Ovary (tissue), 9 donors: ENCODE results near the gene UXS1. TPM values are rescaled to one million over a fixed set of nuclear protein-coding genes. Genes with fewer than 3 reads are reported as not detected.
A peak's percentile ranks its signal among the peaks of the same experiment; 100 is the strongest.

Source experiments
- DNase-seq, 5 donors: peaks; one replicate each; pipeline ENCODE4 v3.0.0-alpha.2; 2019 to 2020
- H3K27ac ChIP-seq, 2 donors: fragments of 200-600 bp; one replicate each; pipeline versions ENCODE4 v1.5.1 to v1.8.0; 2019 to 2022
- H3K27me3 ChIP-seq: fragments of 200-600 bp; one replicate; pipeline ENCODE4 v1.8.0; 2022
- H3K36me3 ChIP-seq: fragments of 200-600 bp; sonication (generic); one replicate; pipeline ENCODE4 v1.5.1; 2019
- H3K4me1 ChIP-seq: one replicate; pipeline ENCODE4 v1.8.1; 2013; ENCODE audit warnings: mild to moderate bottlenecking, moderate library complexity; ENCODE audit not compliant: insufficient read depth
- H3K4me3 ChIP-seq: fragments of 200-600 bp; sonication (generic); one replicate; pipeline ENCODE4 v1.5.1; 2017
- H3K9me3 ChIP-seq, 2 donors: fragments of 200-600 bp in 1 of 2; sonication (generic) in 1 of 2; one replicate each; pipeline versions ENCODE4 v1.5.1 to v1.8.1; 2013 to 2019; ENCODE audit warnings: mild to moderate bottlenecking in 1 of 2, moderate library complexity in 1 of 2
- CTCF ChIP-seq, 3 donors: fragments of 450-650 bp in 2 of 3; fragments of 200-600 bp in 1 of 3; IDR thresholded peaks; one replicate each; pipeline versions ENCODE4 v1.5.1 to v1.8.0; 2016 to 2022; ENCODE audit warnings: antibody characterized with exemption in 3 of 3, mild to moderate bottlenecking in 1 of 3
- EP300 ChIP-seq: sonication (generic); formaldehyde crosslinking; IDR thresholded peaks from one replicate; pipeline ENCODE4 v1.6.1; 2017; ENCODE audit warnings: antibody characterized with exemption
- POLR2A ChIP-seq: fragments of 450-650 bp; IDR thresholded peaks from one replicate; pipeline ENCODE4 v1.6.1; 2017; ENCODE audit warnings: antibody characterized with exemption, mild to moderate bottlenecking, moderate library complexity
- WGBS, 3 donors: extraction: QIAGEN DNeasy Blood & Tissue Kit in 1 of 3; methylation state at CpG; one replicate each; pipeline versions ENCODE4 v1.1.5 to v1.1.7; 2013 to 2017; 5-methylcytosine and 5-hydroxymethylcytosine counted together
- intact Hi-C, 4 donors: fragments of 100-400 bp; cut with DNase I; formaldehyde crosslinking; loops; one replicate each; pipeline versions ENCODE4 v1.11.0 to v1.15.1; 2022 to 2023
- polyA plus RNA-seq, 2 donors: library from polyadenylated mRNA; stranded (reverse); fragments of 200-250 nt in 1 of 2; fragments of 350-450 nt in 1 of 2; fragmentation: Illumina TruSeq in 1 of 2; extraction: RNeasy Lipid Tissue Mini Kit (QIAGEN cat#74804) in 1 of 2; gene quantifications; one replicate each; pipeline ENCODE4 v1.2.3, GENCODE V29; 2013 to 2014
- total RNA-seq, 7 donors: library from RNA; depleted of rRNA in 2 of 7; stranded (reverse); fragments of >200 nt in 2 of 7; fragmentation: NEBNext Ultra II Directional in 3 of 7; extraction: Animal tissue kit (Norgen Biotek cat#: 25700) in 3 of 7; gene quantifications; one replicate each; pipeline versions ENCODE4 v1.1.0 to v1.2.4, GENCODE V29; 2016 to 2023
- donor health status: DM: no; HTN: no; CAD: no; lungs with moderate emphysema.
- donor health status: DM: no; HTN: no; CAD: no.
- donor health status: Bipolar disorder and iron deficiency.
- donor health status: DM: yes; HTN: yes; CAD: no.
- donor health status: DM: no; HTN: no; CAD: no.
- donor health status: DM: yes; HTN: yes; CAD: no.

The UXS1 gene
- total and polyA plus RNA-seq, 9 donors, result 23.9 to 70.8 (median 27.7) TPM

GRCh38 chr2:106193690-106193976 is 468 bp downstream of the UXS1 start:
- no peaks in the 10 kb centered on the region for H3K9me3 ChIP-seq
- H3K4me1 ChIP-seq, result peaks cover 5% of the 10 kb centered on the region
- no peaks in the 10 kb centered on the region for H3K36me3 ChIP-seq
- H3K4me3 ChIP-seq, result peak overlapping the region; percentile 92
- intact Hi-C loops, result loop anchor here in 1 of 4 donors (10.0 kb wide), 1 partner anchor 449 kb away; the partner anchor contains the start of gene NCK2
- peak overlapping the region; percentile 16 to 19 for H3K27ac ChIP-seq
- peak in 1 of 5 donors; percentile 22 for DNase-seq
- WGBS, 3 donors, result 0 to 1% (median 0%) methylated on average over 8 to 37 of the region's 37 CpGs
- no peak for TF ChIP-seq EP300
- no peaks in the 10 kb centered on the region for H3K27me3 ChIP-seq

GRCh38 chr2:106192752-106193689 is 1.1 kb downstream of the UXS1 start:
- peak overlapping the region; percentile 92 for H3K4me3 ChIP-seq
- no peaks in the 10 kb centered on the region for H3K36me3 ChIP-seq
- no peaks in the 10 kb centered on the region for H3K9me3 ChIP-seq
- TF ChIP-seq CTCF (IDR thresholded peaks at IDR 0.05), result no peak
- TF ChIP-seq EP300, result no peak
- TF ChIP-seq POLR2A, result no peak
- DNase-seq, result peak in 3 of 5 donors; percentile 20 to 50 (median 33)
- WGBS, 3 donors, result 0 to 3% (median 2%) methylated on average over 29 to 30 of the region's 30 CpGs
- intact Hi-C loops, result loop anchor here in 1 of 4 donors (10.0 kb wide), 1 partner anchor 448 kb away; the partner anchor contains the start of gene NCK2
- H3K27me3 ChIP-seq, result no peaks in the 10 kb centered on the region
- H3K4me1 ChIP-seq, result peaks cover 5% of the 10 kb centered on the region
- peak overlapping the region in 1 of 2 donors; percentile 16 for H3K27ac ChIP-seq

GRCh38 chr2:106191511-106192016 is 2.5 kb downstream of the UXS1 start:
- no peaks in the 10 kb centered on the region for H3K9me3 ChIP-seq
- intact Hi-C loops, result loop anchor here in 1 of 4 donors (10.0 kb wide), 1 partner anchor 447 kb away; the partner anchor contains the start of gene NCK2
- 79 to 83% (median 80%) methylated on average over 5 of the region's 5 CpGs for WGBS, 3 donors
- TF ChIP-seq EP300 (no peak), CTCF (IDR thresholded peaks at IDR 0.05) (no peak)
- H3K4me1 ChIP-seq, result peaks cover 5% of the 10 kb centered on the region
- no peak overlapping the region for H3K27ac ChIP-seq
- no peak for DNase-seq
- H3K27me3 ChIP-seq, result no peaks in the 10 kb centered on the region
- H3K36me3 ChIP-seq, result no peaks in the 10 kb centered on the region
- H3K4me3 ChIP-seq, result no peak overlapping the region

- Histone ChIP-seq H3K4me3 (no peak overlapping the region), H3K27ac (no peak overlapping the region), H3K9me3 (no peaks in the 10 kb centered on the region), H3K4me1 (peaks cover 5% of the 10 kb centered on the region), H3K27me3 (no peaks in the 10 kb centered on the region), H3K36me3 (no peaks in the 10 kb centered on the region)
- intact Hi-C loops, result loop anchor here in 1 of 4 donors (10.0 kb wide), 1 partner anchor 445 kb away; the partner anchor contains the start of gene NCK2
- TF ChIP-seq CTCF (IDR thresholded peaks at IDR 0.05) (no peak), EP300 (no peak), POLR2A (no peak)
- DNase-seq, result no peak
- 82 to 89% (median 86%) methylated on average over 5 of the region's 5 CpGs for WGBS, 3 donors
Observed at GRCh38 chr2:106189764-106190468, 4.2 kb downstream of the UXS1 start.
